ENCODE results near the gene MGAT5.

- TF ChIP-seq CTCF (IDR thresholded peaks at IDR 0.05) (no peak), POLR2A (IDR thresholded peaks at IDR 0.05) (no peak)
Measured at GRCh38 chr2:134417968-134418582, 164.2 kb downstream of the MGAT5 start.
